Stomach (tissue), 4 donors: ENCODE measurements around the gene SEPTIN12.

Experiments
- CTCF ChIP-seq, 7 experiments: fragments of 450-650 bp in 4 of 7; fragments of 200-600 bp in 3 of 7; sonication (generic) in 3 of 7; IDR thresholded peaks; one replicate each; pipeline ENCODE4 v1.5.1; 2016 to 2019; ENCODE audit warnings: antibody characterized with exemption in 7 of 7, control low read depth in 2 of 7, mild to moderate bottlenecking in 1 of 7
- POLR2A ChIP-seq, 4 donors: fragments of 450-650 bp; IDR thresholded peaks; one replicate each; pipeline ENCODE4 v1.6.1; 2016; ENCODE audit warnings: antibody characterized with exemption in 4 of 4, control low read depth in 2 of 4, mild to moderate bottlenecking in 1 of 4, moderate library complexity in 1 of 4

- TF ChIP-seq CTCF (IDR thresholded peaks at IDR 0.05) = no peak
- TF ChIP-seq POLR2A (IDR thresholded peaks at IDR 0.05) = no peak
Observed at GRCh38 chr16:4736546-4736945, 51.6 kb downstream of the SEPTIN12 start.
